ENCODE measurements around the gene SIRPA. TPM values are rescaled to one million over a fixed set of nuclear protein-coding genes. Genes with fewer than 3 reads are reported as not detected.

SIRPA gene
- total RNA-seq, 1 donor: 12.2 TPM

DNA sequence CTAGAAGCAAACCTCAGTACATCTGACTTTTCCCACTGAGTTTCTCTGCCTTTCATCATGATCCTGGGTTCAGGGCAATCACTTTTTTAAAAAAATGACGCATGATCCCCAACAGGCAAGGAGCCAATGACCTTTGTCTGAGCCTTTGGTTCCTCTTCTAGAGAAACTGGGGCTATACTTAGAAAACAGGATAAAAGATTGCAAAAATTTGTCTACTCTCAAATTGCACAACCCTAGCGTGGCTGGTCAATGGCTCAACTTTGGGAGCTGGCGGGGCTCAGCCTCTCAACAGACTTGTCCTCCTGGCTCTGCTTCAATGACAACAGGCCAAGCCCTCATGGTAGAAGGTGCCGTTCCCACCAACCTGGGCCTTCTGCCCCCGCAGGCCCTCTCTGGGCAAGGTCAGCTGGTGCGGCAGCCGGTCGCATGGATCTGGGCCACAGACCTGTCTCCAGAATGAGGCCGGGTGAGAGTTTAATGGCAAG lies 50.0 kb downstream of the SIRPA start:
- no peak overlapping the region for H3K4me3 ChIP-seq (ENCODE audit: low read depth, low read length)
- TF ChIP-seq CTCF (IDR thresholded peaks at IDR 0.05; ENCODE audit: insufficient read depth, low read length): no peak
- peak; percentile 64 for DNase-seq (ENCODE audit: low read depth)

GRCh38 chr20:1945660-1946059 lies 50.5 kb downstream of the SIRPA start:
- no peak overlapping the region for H3K4me3 ChIP-seq (ENCODE audit: low read depth, low read length)
- TF ChIP-seq CTCF (IDR thresholded peaks at IDR 0.05; ENCODE audit: insufficient read depth, low read length): no peak

DNA sequence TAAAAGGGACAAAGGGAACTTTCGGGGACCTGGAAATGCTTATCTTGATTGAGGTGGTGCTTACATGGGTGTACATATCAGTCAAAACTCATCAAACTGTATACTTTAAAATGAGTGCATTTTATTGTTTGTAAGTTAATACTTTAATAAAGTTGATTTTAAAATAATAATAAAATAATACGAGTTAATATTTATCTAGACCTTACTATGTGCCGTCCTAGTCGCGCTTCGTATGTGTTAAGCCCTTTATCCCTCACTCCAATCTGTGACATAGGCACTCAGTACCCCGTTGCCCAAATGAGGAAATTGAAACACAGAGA lies 51.2 kb downstream of the SIRPA start:
- H3K4me3 ChIP-seq (ENCODE audit: low read depth, low read length): no peak overlapping the region
- TF ChIP-seq CTCF (IDR thresholded peaks at IDR 0.05; ENCODE audit: insufficient read depth, low read length): no peak

More at GRCh38 chr20:1945660-1946059, 50.5 kb downstream of the SIRPA start:
- no peak for DNase-seq (ENCODE audit: low read depth)

GRCh38 chr20:1946762-1947534 lies 51.7 kb downstream of the SIRPA start:
- TF ChIP-seq CTCF (IDR thresholded peaks at IDR 0.05; ENCODE audit: insufficient read depth, low read length): no peak
- H3K4me3 ChIP-seq (ENCODE audit: low read depth, low read length): no peak overlapping the region
- DNase-seq (ENCODE audit: low read depth): peak; percentile 18

More for the DNA sequence above, 51.2 kb downstream of the SIRPA start:
- DNase-seq (ENCODE audit: low read depth): no peak

GRCh38 chr20:1947535-1947846 lies 52.3 kb downstream of the SIRPA start:
- DNase-seq (ENCODE audit: low read depth): no peak
- TF ChIP-seq CTCF (IDR thresholded peaks at IDR 0.05; ENCODE audit: insufficient read depth, low read length): no peak
- H3K4me3 ChIP-seq (ENCODE audit: low read depth, low read length): no peak overlapping the region

DNA sequence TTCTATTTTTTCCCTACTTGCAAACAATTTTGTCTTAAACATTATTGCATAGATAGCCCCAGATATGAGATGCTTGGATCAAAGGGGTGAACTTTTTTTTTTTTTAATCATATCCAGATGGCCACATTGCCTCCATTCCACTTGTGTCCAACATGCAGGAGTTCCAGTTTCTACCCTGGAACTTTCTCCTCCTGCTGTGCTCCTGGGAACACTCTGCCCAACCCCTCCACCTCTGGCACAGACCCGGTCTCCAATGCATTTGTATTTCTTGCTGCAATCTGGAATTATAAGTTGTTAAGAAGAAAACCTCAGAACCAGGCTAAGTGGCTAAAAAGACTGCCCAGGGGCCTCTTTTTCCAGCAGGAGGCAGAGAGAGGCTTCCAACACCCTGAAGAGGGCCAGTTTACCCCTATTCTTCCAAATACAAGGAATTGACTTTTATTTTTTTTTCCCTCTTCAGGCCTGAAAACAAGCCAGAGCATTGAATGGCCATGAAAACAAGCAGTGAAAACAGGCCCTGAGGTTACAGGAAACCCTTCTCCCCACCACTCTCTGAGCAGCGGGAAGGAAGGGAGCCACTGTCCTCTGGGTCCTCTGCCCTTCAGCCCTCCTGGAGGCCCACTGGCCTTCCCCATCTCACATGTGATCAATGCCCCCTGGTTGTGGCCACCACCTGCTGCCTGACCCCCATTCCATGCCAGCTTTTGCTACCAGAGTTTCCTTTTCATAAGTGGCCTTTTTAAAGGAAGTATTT lies 54.3 kb downstream of the SIRPA start:
- H3K4me3 ChIP-seq (ENCODE audit: low read depth, low read length): no peak overlapping the region
- DNase-seq (ENCODE audit: low read depth): peak; percentile 51
- no peak for TF ChIP-seq CTCF (IDR thresholded peaks at IDR 0.05; ENCODE audit: insufficient read depth, low read length)

Measured in fibroblast of the aortic adventitia (primary cell).